Measurements from ENCODE around the gene CXXC5.

DNA sequence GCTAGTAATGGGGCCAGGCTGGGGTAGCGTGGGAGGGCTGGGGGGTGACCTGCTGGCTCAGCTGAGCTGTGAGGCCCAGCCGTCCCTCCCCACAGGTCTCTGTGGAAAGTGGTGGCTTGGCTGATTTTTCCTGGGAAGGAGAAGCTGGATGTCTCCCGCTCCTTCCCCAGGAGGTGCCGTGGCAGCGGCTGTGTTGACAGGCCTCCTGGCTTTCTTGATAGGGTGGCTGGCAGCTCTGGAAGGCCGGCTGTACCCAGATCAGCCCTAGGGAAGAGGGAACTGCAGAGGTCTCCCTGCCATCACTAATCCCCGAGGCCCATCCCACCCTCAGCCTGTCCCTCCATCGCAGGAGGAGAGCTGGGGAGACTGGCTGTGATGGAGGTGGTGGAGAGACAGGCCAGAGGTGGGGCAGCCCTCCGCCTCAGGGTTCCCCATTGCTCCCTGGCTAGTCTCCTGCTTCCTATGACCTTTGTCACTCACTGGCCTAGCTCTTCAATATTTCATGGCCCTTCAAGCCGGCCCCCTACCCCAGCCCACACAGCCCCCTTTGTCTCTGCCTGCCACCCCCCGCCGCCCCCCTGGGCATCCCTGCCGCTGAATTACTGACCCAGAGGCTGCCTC is 6.8 kb downstream of the CXXC5 start:
- no peak for TF ChIP-seq CTCF (IDR thresholded peaks at IDR 0.05)
- no peak for TF ChIP-seq POLR2AphosphoS5 (IDR thresholded peaks at IDR 0.05; ENCODE audit: insufficient read depth in 1 of 2, low read depth in 1 of 2)
- no peak for TF ChIP-seq POLR2A (IDR thresholded peaks at IDR 0.05)
